Posterior cingulate gyrus (tissue), 11 donors: ENCODE data around the gene CENATAC.

Source experiments
- DNase-seq, 10 donors: peaks; one replicate each; pipeline versions ENCODE4 v3.0.0 to v3.0.0-alpha.2; 2020 to 2021; ENCODE audit warnings: mixed read lengths in 3 of 10
- intact Hi-C: fragments of 100-400 bp; cut with DNase I; formaldehyde crosslinking; loops from one replicate; pipeline ENCODE4 v1.15.1; 2023

The CENATAC gene

GRCh38 chr11:119044708-119045107 lies 46.8 kb downstream of the CENATAC start:
- DNase-seq, result peak in 1 of 10 donors; percentile 12
- intact Hi-C loops, result no loop called here

DNA sequence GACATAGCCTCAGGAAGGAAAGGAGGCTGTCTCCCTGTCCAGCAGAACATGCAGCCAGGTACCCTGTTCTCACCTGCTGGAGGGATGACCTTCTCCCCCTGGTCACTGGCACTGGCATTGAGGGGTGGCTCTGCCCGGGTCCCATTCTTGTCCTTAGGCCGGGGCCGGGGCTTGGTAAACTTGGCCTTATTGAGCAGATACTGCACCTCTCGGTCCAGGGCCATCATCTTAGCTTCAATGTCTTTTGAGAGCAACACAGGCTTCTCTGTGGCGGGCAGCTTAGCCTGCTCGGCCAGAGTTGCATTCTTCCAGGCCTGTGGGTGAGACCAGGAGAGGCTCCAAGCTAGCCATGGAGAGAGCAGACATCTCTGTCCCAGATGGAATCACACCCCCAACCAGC lies 48.6 kb downstream of the CENATAC start:
- intact Hi-C loops, result no loop called here
- DNase-seq, result peak in 2 of 10 donors; percentile 31 to 53

DNA sequence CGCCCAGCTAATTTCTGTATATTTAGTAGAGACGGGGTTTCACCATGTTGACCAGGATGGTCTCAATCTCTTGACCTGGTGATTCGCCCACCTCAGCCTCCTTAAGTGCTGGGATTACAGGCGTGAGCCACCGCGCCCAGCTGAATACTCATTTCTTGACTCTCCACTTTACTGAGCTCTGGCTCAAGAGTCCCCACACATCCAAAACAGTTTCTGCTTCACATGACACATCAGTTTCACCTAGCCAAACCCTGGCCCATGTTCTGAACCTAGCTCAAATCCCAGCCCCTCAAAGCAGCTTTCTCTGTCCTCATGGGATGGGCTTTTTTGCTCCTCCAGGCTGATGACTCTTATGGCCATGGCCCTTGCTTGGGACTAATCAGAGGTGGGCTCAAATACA lies 49.3 kb downstream of the CENATAC start:
- peak in 1 of 10 donors; percentile 20 for DNase-seq
- intact Hi-C loops, result no loop called here

DNA sequence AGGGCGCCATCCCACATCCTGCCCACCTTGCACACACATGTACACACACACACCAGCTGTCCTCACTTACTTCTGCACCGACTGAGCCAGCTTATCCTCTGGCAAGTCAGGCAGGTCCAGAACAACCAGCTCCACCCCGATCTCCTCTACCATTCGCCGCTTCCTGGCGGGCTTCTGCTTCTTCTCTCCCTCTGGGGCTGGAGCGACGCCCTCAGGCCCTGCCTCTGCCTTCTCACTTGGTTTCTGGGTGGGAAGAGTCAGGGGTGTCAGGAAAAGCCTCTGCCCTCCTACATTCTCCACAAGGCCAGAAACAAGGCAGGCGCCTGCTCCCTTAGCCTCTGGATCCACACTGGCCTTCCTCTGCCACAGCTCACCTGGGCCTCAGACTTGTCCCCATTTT lies 50.7 kb downstream of the CENATAC start:
- intact Hi-C loops, result no loop called here
- peak in 1 of 10 donors; percentile 52 for DNase-seq

- DNase-seq, result peak in 2 of 10 donors; percentile 29 to 59
- intact Hi-C loops, result no loop called here
Measured at GRCh38 chr11:119049081-119049480, 51.1 kb downstream of the CENATAC start.

DNA sequence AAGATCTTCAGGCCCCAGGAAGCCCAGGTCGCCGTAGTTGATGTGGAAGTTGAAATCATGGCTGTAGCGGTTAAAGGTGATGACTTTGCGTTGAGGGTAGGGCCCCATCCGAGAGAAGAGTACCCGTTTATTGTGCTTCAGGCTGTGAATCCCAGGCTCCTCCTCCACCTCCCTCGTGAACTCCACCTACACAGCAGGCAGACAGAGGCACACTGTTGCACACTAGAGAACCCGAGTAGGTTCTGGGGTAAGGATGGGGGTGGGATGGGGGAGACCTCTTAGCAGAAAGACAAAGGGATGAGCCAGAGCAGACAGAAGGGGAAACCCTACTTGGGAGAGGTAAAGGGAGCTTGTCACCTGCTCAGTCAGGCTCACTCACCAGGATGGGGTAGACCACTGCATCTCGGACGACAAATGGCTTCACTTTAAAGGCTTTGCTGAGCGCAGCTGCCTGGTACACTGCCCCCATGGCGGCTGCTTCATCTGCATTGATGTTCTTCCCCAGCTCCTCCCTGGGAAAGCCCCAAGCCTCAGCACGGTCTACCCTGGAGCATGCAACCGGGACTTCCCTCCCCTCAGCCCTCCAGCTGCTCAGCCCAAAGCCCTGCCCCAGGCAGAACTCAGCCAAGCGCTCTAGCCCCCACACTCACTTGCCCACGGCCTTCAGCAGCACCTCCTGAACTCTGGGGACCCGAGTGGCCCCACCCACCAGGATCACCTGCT lies 53.7 kb downstream of the CENATAC start:
- intact Hi-C loops, result no loop called here
- DNase-seq, result peak in 2 of 10 donors; percentile 51 to 52

DNA sequence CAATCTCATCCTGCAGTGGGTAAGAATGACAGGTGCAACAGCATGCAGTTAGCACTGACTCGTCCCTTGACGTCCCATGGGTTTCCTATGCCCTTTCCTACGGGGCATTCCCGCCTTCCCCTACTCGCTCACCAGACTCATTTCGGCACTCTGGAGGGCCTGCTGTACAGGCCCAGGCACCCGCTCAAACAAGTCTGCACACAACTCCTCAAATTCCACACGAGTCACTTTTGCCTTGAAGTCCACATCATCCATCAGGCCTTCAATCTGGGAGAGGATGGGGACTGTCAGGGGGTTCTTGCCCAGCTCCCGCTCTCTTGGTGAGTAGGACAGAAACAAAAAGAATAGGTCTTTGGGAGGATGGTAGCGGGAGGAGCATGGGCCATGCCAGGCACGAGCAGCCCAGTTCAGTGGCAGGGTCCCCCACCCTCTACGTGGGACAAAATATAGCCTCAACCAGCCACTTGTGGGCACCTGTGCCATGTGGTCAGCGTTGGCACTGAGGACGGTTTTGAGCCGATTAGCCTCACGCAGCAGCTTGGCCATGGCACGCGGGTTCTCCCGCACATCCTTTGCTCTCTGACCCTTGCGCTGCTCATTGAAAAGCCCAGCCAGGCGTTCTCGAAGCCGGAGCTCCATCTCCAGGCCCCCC lies 54.4 kb downstream of the CENATAC start:
- peak in 2 of 10 donors; percentile 49 to 67 for DNase-seq
- intact Hi-C loops, result no loop called here

DNA sequence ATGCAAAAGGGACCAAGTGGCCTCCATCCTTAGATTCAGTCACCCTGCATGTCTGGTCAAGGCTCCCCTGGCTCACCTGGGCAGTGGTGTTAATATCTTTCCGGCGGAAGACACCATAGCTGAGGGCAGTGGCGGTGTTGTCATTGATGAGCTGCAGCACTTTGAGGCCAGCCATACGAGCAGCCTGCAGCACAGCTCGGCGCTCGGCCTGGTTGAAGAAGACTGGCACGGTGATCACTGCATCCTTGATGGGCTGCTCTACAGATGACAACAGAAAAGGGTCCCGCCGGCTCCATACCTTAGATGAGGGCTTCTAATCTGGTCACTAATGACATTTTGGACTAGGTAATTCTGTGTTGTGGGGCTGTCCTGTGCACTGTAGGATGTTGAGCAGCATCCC lies 56.5 kb downstream of the CENATAC start:
- intact Hi-C loops, result no loop called here

GRCh38 chr11:119055901-119056300 lies 58.0 kb downstream of the CENATAC start:
- intact Hi-C loops, result loop anchor here (2.0 to 5.0 kb wide), 3 partner anchors 25 to 39 kb away; partner anchors contain the start of genes RPS25, SLC37A4 and TRAPPC4
- peak in 2 of 10 donors; percentile 9 to 59 for DNase-seq

More for the DNA sequence above, 56.5 kb downstream of the CENATAC start:
- DNase-seq, result peak in 2 of 10 donors; percentile 24 to 34

- peak in 4 of 10 donors; percentile 3 to 87 (median 53) for DNase-seq
- intact Hi-C loops, result loop anchor here (2.0 to 5.0 kb wide), 3 partner anchors 26 to 39 kb away; partner anchors contain the start of genes RPS25, SLC37A4 and TRAPPC4
Measured at GRCh38 chr11:119056421-119056999, 58.6 kb downstream of the CENATAC start.

- intact Hi-C loops, result loop anchor here (2.0 to 5.0 kb wide), 3 partner anchors 26 to 40 kb away; partner anchors contain the start of genes RPS25, SLC37A4 and TRAPPC4
- peak; percentile 93 to 99 (median 96) for DNase-seq
Measured at GRCh38 chr11:119057000-119057769, 59.2 kb downstream of the CENATAC start, which contains the start of gene HYOU1. HYOU1 (minus strand) TSS chr11:119057205; CDS start chr11:119056160, 1,045 bp downstream.

DNA sequence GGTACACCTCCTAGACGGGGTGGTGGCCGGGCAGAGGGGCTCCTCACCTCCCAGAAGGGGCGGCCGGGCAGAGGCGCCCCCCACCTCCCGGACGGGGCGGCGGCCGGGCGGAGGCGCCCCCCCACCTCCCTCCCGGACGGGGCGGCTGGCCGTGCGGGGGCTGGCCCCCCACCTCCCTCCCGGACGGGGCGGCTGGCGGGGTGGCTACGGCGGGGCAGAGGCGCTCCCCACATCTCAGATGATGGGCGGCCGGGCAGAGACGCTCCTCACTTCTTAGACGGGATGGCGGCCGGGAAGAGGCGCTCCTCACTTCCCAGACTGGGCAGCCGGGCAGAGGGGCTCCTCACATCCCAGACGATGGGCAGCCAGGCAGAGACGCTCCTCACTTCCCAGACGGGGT lies 61.2 kb downstream of the CENATAC start:
- intact Hi-C loops, result loop anchor here (5.0 kb wide), 1 partner anchor 42 kb away; the partner anchor contains the start of genes RPS25 and TRAPPC4
- DNase-seq, result peak in 2 of 10 donors; percentile 29 to 50

GRCh38 chr11:119061256-119061655 lies 63.3 kb downstream of the CENATAC start:
- peak in 2 of 10 donors; percentile 4 to 24 for DNase-seq
- intact Hi-C loops, result no loop called here

GRCh38 chr11:119062779-119063178 lies 64.8 kb downstream of the CENATAC start:
- DNase-seq, result peak in 1 of 10 donors; percentile 29
- intact Hi-C loops, result no loop called here

GRCh38 chr11:119065369-119065768 lies 67.4 kb downstream of the CENATAC start:
- intact Hi-C loops, result no loop called here

More at GRCh38 chr11:119065369-119065768, 67.4 kb downstream of the CENATAC start:
- peak in 2 of 10 donors; percentile 5 to 56 for DNase-seq
